ENCODE data around the gene IFI30.
"Not testable (repeated sequence)": the region's sequence is repeated elsewhere in the genome, so short reads cannot be mapped to it uniquely, and the experiment has no call there.

Gene IFI30

GRCh38 chr19:18152817-18153555, 20.6 kb upstream of the IFI30 start, which contains the start of gene PIK3R2:
TSS of gene PIK3R2 (plus strand) at chr19:18153163. CDS start at chr19:18155880, 2,717 bp downstream.
- DNase-seq: peak; percentile 99

- no peak for DNase-seq
Measured at GRCh38 chr19:18153556-18154134, 20.0 kb upstream of the IFI30 start.

GRCh38 chr19:18155095-18156087, 18.2 kb upstream of the IFI30 start:
- DNase-seq: no peak

GRCh38 chr19:18156268-18156667, 17.3 kb upstream of the IFI30 start:
- DNase-seq: no peak

- DNase-seq: no peak
Measured at GRCh38 chr19:18156841-18157464, 16.7 kb upstream of the IFI30 start.

- no peak for DNase-seq
Measured at GRCh38 chr19:18157465-18158063, 16.0 kb upstream of the IFI30 start.

- DNase-seq: no peak
Measured at GRCh38 chr19:18158467-18158866, 15.1 kb upstream of the IFI30 start.

- DNase-seq: not testable (repeated sequence)
Measured at GRCh38 chr19:18159059-18159616, 14.5 kb upstream of the IFI30 start.

- DNase-seq: no peak
Measured at GRCh38 chr19:18159810-18160209, 13.8 kb upstream of the IFI30 start.

GRCh38 chr19:18160493-18160970, 13.1 kb upstream of the IFI30 start:
- DNase-seq: no peak

- DNase-seq: peak; percentile 89
Measured at GRCh38 chr19:18160971-18161635, 12.5 kb upstream of the IFI30 start.

- no peak for DNase-seq
Measured at GRCh38 chr19:18161636-18162002, 12.0 kb upstream of the IFI30 start.

GRCh38 chr19:18164072-18164471, 9.5 kb upstream of the IFI30 start:
- no peak for DNase-seq

GRCh38 chr19:18165794-18166544, 7.6 kb upstream of the IFI30 start:
- DNase-seq: no peak

GRCh38 chr19:18167011-18167410, 6.6 kb upstream of the IFI30 start:
- no peak for DNase-seq

- DNase-seq: peak; percentile 65
Measured at GRCh38 chr19:18167975-18168645, 5.5 kb upstream of the IFI30 start.

GRCh38 chr19:18168673-18169381, 4.8 kb upstream of the IFI30 start:
- no peak for DNase-seq

- DNase-seq: no peak
Measured at GRCh38 chr19:18170714-18171255, 2.8 kb upstream of the IFI30 start.
